Transverse colon (tissue), 4 donors: Measurements from ENCODE around the gene BCKDHA.

Experiments
- CTCF ChIP-seq, 5 experiments: fragments of 200-600 bp in 3 of 5; fragments of 450-650 bp in 2 of 5; sonication (generic) in 3 of 5; IDR thresholded peaks; 1 replicate in 2 of 5; 2 replicates in 3 of 5; pipeline ENCODE4 v1.5.1; 2016 to 2017; ENCODE audit warnings: antibody characterized with exemption in 5 of 5, inconsistent platforms in 3 of 5, mild to moderate bottlenecking in 2 of 5, moderate library complexity in 1 of 5
- POLR2AphosphoS5 ChIP-seq, 3 donors: sonication (generic); formaldehyde crosslinking; IDR thresholded peaks; one replicate each; pipeline ENCODE4 v1.6.1; 2016; ENCODE audit warnings: antibody characterized with exemption in 3 of 3

- TF ChIP-seq CTCF (IDR thresholded peaks at IDR 0.05) = no peak
- TF ChIP-seq POLR2AphosphoS5 (IDR thresholded peaks at IDR 0.05) = no peak
Observed at GRCh38 chr19:41420101-41420880, 22.7 kb downstream of the BCKDHA start.
